ENCODE data around the gene ANK2. TPM values are rescaled to one million over a fixed set of nuclear protein-coding genes. Genes with fewer than 3 reads are reported as not detected.

ANK2 gene
- total and polyA plus RNA-seq, 2 of the 13 experiments (the other 11 are each of a cell fraction or from before 2014, with no cell fraction given): 2.7 to 15.1 TPM

GRCh38 chr4:113147498-113148111, 98.2 kb downstream of the ANK2 start (continued):
- 0 out of 2 replicates have a peak, but pooled peaks have one; percentile 31 for TF ChIP-seq SOX5 (CRISPR knock-in tag; IDR thresholded peaks at IDR 0.05; ENCODE audit: borderline replicate concordance)
- peak; percentile 33; the same call in 1 of the 2 replicates for TF ChIP-seq PRDM10 (CRISPR knock-in tag; IDR thresholded peaks at IDR 0.05; ENCODE audit: low read depth)
- no peak for TF ChIP-seq TAF15 (IDR thresholded peaks at IDR 0.05; ENCODE audit: low read depth, low read length, poor library complexity, severe bottlenecking)
- no peak for TF ChIP-seq TEAD3 (CRISPR knock-in tag; optimal IDR thresholded peaks at IDR 0.05; ENCODE audit: borderline replicate concordance)
- no peak for TF ChIP-seq MYPOP (CRISPR knock-in tag; IDR thresholded peaks at IDR 0.05)
- TF ChIP-seq CEBPG (CRISPR knock-in tag; IDR thresholded peaks at IDR 0.05): 0 out of 2 replicates have a peak, but pooled peaks have one; percentile 16
- TF ChIP-seq, protein P1, sequence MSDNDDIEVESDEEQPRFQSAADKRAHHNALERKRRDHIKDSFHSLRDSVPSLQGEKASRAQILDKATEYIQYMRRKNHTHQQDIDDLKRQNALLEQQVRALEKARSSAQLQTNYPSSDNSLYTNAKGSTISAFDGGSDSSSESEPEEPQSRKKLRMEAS (IDR thresholded peaks at IDR 0.05): peak; percentile 21; the same call in 1 of the 2 replicates
- peak; percentile 42; the same call in 1 of the 2 replicates for TF ChIP-seq RBFOX2 (IDR thresholded peaks at IDR 0.05; ENCODE audit: low read depth, low read length)
- no peak for TF ChIP-seq NONO (IDR thresholded peaks at IDR 0.05)
- TF ChIP-seq NONO (CRISPR knock-in tag; conservative IDR thresholded peaks at IDR 0.05): no peak
- peak; percentile 76 for TF ChIP-seq GATAD2A (CRISPR knock-in tag; IDR thresholded peaks at IDR 0.05)
- peak in 1 of 2 experiments; percentile 10; a peak in 1 of 4 replicates for TF ChIP-seq EP300 (IDR thresholded peaks at IDR 0.05; ENCODE audit: low read depth in 2 of 2, low read length in 2 of 2)
- TF ChIP-seq EP300 (CRISPR knock-in tag; IDR thresholded peaks at IDR 0.05; ENCODE audit: borderline replicate concordance): no peak
- peak; percentile 39; the same call in 1 of the 2 replicates for TF ChIP-seq NAIF1 (CRISPR knock-in tag; IDR thresholded peaks at IDR 0.05; ENCODE audit: borderline replicate concordance)
- TF ChIP-seq PCBP1 (IDR thresholded peaks at IDR 0.05; ENCODE audit: borderline replicate concordance, low read depth, low read length): no peak
- no peak for TF ChIP-seq DZIP1 (CRISPR knock-in tag; IDR thresholded peaks at IDR 0.05)
- TF ChIP-seq ZNF644 (CRISPR knock-in tag; IDR thresholded peaks at IDR 0.05; ENCODE audit: low read depth): peak; percentile 49; the same call in 1 of the 2 replicates
- TF ChIP-seq ZBTB8A (CRISPR knock-in tag; IDR thresholded peaks at IDR 0.05; ENCODE audit: borderline replicate concordance, low read depth): no peak
- peak; percentile 51; the same call in 1 of the 2 replicates for TF ChIP-seq YEATS4 (CRISPR knock-in tag; IDR thresholded peaks at IDR 0.05; ENCODE audit: borderline replicate concordance)
- TF ChIP-seq E2F1 (CRISPR knock-in tag; IDR thresholded peaks at IDR 0.05): no peak
